ENCODE data around the gene RHEX. TPM values are rescaled to one million over a fixed set of nuclear protein-coding genes. Genes with fewer than 3 reads are reported as not detected.

RHEX gene
- total RNA-seq, 1 experiment from 2014 or later, result not detected

DNA sequence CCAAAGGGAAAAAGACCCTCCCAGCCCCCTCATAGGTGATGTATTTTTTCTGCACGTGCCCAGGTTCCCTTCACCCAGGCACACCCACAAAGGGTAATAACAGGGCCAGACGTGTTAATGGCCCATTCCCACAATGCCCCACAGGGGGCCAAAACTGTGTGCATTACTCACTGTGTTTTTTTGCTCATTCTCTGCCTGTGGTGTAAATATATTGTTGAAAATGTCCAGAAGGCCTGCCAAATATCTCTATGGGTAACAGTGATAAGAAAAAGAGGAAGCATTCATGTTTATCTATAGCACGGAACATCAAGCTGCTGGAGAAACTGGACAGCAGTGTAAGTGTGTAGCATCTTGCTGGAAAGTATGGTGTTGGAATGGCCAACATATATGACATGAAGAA, 21.9 kb downstream of the RHEX start (continued):
- TF ChIP-seq, protein P1, sequence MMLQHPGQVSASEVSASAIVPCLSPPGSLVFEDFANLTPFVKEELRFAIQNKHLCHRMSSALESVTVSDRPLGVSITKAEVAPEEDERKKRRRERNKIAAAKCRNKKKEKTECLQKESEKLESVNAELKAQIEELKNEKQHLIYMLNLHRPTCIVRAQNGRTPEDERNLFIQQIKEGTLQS (CRISPR knock-in tag; conservative IDR thresholded peaks at IDR 0.05), result no peak

DNA sequence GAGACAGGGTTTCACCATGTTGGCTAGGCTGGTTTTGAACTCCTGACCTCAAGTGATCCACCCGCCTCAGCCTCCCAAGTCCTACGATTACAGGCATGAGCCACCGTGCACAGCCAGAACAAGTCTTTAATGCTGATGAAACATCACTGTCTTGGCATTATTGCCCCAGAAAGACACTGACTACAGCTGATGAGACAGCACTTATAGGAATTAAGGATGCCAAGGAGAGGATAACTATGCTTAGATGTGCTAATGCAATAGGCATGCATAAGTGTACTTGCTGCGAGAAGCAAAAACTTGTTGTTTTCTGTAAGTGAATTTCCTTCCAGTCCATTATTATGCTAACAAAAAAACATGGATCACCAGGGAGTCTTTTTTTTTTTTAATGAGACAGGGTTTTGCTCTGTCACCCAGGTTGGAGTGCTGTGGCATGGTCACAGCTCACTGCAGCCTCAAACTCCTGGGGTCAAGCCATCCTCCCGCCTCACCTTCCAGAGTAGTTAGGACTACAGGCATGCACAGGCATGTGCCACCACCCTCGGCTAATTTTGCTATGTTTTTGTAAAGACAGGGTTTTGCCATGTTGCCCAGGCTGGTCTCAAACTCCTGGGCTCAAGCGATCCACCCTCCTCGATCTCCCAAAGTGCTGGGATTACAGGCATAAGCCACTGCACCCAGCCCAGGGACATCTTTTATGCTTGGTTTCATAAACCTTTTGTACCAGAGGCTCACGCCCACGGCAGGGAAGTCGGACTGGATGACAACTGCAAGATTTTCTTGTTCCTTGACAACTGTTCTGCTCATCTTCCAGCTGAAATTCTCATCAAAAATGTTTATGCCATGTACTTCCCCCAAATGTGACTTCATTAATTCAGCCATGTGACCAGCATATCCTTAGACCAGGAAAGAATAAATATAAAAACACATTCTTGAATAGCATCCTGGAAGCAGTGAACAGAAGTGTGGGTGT, 23.1 kb downstream of the RHEX start:
- peak; percentile 44 for ATAC-seq
- TF ChIP-seq, protein P2, sequence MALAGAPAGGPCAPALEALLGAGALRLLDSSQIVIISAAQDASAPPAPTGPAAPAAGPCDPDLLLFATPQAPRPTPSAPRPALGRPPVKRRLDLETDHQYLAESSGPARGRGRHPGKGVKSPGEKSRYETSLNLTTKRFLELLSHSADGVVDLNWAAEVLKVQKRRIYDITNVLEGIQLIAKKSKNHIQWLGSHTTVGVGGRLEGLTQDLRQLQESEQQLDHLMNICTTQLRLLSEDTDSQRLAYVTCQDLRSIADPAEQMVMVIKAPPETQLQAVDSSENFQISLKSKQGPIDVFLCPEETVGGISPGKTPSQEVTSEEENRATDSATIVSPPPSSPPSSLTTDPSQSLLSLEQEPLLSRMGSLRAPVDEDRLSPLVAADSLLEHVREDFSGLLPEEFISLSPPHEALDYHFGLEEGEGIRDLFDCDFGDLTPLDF (CRISPR knock-in tag; IDR thresholded peaks at IDR 0.05), result no peak
- TF ChIP-seq IRF2 (CRISPR knock-in tag; IDR thresholded peaks at IDR 0.05; ENCODE audit: borderline replicate concordance, low read depth) (no peak), ZNF263 (CRISPR knock-in tag; IDR thresholded peaks at IDR 0.05; ENCODE audit: low read depth) (no peak), NFE2L1 (CRISPR knock-in tag; IDR thresholded peaks at IDR 0.05) (no peak), NR3C1 (CRISPR knock-in tag; conservative IDR thresholded peaks at IDR 0.05; ENCODE audit: low read depth) (no peak), TEAD1 (CRISPR knock-in tag; IDR thresholded peaks at IDR 0.05) (no peak), ZNF671 (CRISPR knock-in tag; IDR thresholded peaks at IDR 0.05) (no peak)
- TF ChIP-seq, protein P3, sequence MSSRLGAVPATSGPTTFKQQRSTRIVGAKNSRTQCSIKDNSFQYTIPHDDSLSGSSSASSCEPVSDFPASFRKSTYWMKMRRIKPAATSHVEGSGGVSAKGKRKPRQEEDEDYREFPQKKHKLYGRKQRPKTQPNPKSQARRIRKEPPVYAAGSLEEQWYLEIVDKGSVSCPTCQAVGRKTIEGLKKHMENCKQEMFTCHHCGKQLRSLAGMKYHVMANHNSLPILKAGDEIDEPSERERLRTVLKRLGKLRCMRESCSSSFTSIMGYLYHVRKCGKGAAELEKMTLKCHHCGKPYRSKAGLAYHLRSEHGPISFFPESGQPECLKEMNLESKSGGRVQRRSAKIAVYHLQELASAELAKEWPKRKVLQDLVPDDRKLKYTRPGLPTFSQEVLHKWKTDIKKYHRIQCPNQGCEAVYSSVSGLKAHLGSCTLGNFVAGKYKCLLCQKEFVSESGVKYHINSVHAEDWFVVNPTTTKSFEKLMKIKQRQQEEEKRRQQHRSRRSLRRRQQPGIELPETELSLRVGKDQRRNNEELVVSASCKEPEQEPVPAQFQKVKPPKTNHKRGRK (CRISPR knock-in tag; IDR thresholded peaks at IDR 0.05; ENCODE audit: borderline replicate concordance), result no peak
- TF ChIP-seq, protein P4, sequence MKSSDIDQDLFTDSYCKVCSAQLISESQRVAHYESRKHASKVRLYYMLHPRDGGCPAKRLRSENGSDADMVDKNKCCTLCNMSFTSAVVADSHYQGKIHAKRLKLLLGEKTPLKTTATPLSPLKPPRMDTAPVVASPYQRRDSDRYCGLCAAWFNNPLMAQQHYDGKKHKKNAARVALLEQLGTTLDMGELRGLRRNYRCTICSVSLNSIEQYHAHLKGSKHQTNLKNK (CRISPR knock-in tag; IDR thresholded peaks at IDR 0.05), result no peak

DNA sequence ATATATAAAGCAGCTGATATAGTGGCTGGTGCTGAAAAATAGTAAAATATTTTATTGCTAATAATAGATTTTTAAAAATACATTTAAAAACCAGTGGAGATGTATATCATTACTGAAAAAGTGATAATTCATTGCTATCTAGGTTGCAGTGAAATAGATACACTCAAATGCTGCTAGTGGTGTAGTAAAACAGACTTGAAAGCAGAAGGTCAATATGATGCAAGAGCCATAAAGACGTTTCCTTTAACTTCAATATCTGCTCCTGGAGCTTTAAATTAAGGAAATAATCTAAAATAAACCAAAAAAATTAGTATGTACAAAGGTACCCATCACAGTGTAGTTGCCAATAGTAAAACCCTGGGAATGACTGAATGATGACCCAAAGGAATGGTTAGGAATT, 26.2 kb downstream of the RHEX start:
- no peak for ATAC-seq
- no peaks in the 10 kb centered on the region for H3K36me3 Mint-ChIP-seq
- no peaks in the 10 kb centered on the region; the same call in 1 of the 2 replicates for H3K27me3 Mint-ChIP-seq (ENCODE audit: low read depth)
- CTCF ChIA-PET, result no interaction called here
- TF ChIP-seq NR3C1 (CRISPR knock-in tag; conservative IDR thresholded peaks at IDR 0.05; ENCODE audit: low read depth), result no peak
- TF ChIP-seq FOXJ3 (CRISPR knock-in tag; IDR thresholded peaks at IDR 0.05; ENCODE audit: borderline replicate concordance), result no peak
- no peak for TF ChIP-seq CREB1 (CRISPR knock-in tag; IDR thresholded peaks at IDR 0.05)
- TF ChIP-seq ZNF317 (CRISPR knock-in tag; IDR thresholded peaks at IDR 0.05; ENCODE audit: borderline replicate concordance, low read depth), result no peak
- H3K27ac Mint-ChIP-seq, result no peak overlapping the region
- DNase-seq (ENCODE audit: low spot score), result no peak
- H3K4me3 Mint-ChIP-seq, result no peak overlapping the region
- no peaks in the 10 kb centered on the region for H3K9me3 Mint-ChIP-seq
- peaks cover 32% of the 10 kb centered on the region for H3K4me1 Mint-ChIP-seq
- POLR2A ChIA-PET, result no interaction called here

More for the DNA sequence above, 23.1 kb downstream of the RHEX start:
- no peaks in the 10 kb centered on the region for H3K36me3 Mint-ChIP-seq
- no peaks in the 10 kb centered on the region for H3K9me3 Mint-ChIP-seq
- ChIA-PET POLR2A (no interaction called here), CTCF (interaction anchor here (0.9 to 1.5 kb wide), 4 partner anchors 32 to 99 kb away, joined by 3 to 5 read pairs (median 4); no protein-coding TSS in a partner anchor)
- no peak for DNase-seq (ENCODE audit: low spot score)
- H3K4me3 Mint-ChIP-seq, result no peak overlapping the region
- H3K27ac Mint-ChIP-seq, result peak overlapping the region; percentile 51
- peaks cover 32% of the 10 kb centered on the region for H3K4me1 Mint-ChIP-seq
- no peaks in the 10 kb centered on the region; the same call in 1 of the 2 replicates for H3K27me3 Mint-ChIP-seq (ENCODE audit: low read depth)

DNA sequence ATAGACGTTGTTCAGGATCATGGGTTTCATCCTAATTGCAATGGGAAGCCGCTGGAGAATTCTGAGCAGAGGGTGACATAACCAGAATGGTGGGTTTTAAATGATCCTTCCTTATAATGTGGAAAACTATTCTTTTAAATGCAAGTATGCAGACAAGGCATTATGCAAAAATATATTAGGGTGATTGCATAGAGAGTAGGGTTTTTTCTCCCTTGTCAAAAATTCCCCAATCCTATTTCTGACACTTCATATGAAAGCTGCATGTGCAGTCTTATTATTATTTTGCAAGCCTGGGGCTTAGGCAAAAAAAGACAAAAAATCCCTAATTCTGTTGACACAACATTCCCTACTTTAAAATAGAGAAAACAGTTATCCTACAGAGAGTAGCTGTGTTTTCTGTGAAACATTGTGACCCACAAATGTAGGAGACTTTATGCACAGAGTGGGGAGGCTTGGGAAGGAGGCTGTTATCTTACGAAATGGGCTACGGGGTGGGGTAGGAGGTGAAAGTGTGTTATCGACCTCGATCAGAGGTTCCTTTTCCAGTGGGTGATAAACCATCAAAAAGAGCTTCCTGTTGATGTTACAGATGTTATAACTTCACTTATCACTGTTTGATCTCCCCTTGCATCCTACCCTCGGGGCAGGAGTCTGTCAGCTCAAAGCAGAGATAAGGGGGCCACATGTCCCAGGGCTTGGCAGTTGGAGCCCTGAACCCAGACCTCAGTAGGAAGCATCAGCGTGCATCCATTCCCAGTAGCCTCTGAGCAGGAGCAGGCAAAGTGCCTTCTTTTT, 27.2 kb downstream of the RHEX start:
- Mint-ChIP-seq H3K9me3 (no peaks in the 10 kb centered on the region), H3K4me3 (no peak overlapping the region), H3K27ac (peak overlapping the region; percentile 8; the same call in 1 of the 2 replicates), H3K36me3 (no peaks in the 10 kb centered on the region), H3K27me3 (ENCODE audit: low read depth) (no peaks in the 10 kb centered on the region; the same call in 1 of the 2 replicates), H3K4me1 (peaks cover 27% of the 10 kb centered on the region)
- no peak for DNase-seq (ENCODE audit: low spot score)
- CTCF ChIA-PET, result interaction anchor here (0.6 to 0.8 kb wide), 2 partner anchors 103 to 221 kb away, joined by 3 read pairs; no protein-coding TSS in a partner anchor
- POLR2A ChIA-PET, result interaction anchor here (0.6 kb wide), 1 partner anchor 130 kb away, joined by 4 read pairs; no protein-coding TSS in a partner anchor
- no peak for ATAC-seq
- TF ChIP-seq, protein P5, sequence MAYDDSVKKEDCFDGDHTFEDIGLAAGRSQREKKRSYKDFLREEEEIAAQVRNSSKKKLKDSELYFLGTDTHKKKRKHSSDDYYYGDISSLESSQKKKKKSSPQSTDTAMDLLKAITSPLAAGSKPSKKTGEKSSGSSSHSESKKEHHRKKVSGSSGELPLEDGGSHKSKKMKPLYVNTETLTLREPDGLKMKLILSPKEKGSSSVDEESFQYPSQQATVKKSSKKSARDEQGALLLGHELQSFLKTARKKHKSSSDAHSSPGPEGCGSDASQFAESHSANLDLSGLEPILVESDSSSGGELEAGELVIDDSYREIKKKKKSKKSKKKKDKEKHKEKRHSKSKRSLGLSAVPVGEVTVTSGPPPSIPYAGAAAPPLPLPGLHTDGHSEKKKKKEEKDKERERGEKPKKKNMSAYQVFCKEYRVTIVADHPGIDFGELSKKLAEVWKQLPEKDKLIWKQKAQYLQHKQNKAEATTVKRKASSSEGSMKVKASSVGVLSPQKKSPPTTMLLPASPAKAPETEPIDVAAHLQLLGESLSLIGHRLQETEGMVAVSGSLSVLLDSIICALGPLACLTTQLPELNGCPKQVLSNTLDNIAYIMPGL (CRISPR knock-in tag; IDR thresholded peaks at IDR 0.05), result no peak
- TF ChIP-seq HMGA2 (CRISPR knock-in tag; IDR thresholded peaks at IDR 0.05), result no peak
- TF ChIP-seq, protein P6, sequence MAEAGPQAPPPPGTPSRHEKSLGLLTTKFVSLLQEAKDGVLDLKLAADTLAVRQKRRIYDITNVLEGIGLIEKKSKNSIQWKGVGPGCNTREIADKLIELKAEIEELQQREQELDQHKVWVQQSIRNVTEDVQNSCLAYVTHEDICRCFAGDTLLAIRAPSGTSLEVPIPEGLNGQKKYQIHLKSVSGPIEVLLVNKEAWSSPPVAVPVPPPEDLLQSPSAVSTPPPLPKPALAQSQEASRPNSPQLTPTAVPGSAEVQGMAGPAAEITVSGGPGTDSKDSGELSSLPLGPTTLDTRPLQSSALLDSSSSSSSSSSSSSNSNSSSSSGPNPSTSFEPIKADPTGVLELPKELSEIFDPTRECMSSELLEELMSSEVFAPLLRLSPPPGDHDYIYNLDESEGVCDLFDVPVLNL (CRISPR knock-in tag; IDR thresholded peaks at IDR 0.05; ENCODE audit: borderline replicate concordance, low read depth), result no peak
- TF ChIP-seq, protein P1 (CRISPR knock-in tag; conservative IDR thresholded peaks at IDR 0.05), result no peak
- no peak for TF ChIP-seq ATF1 (CRISPR knock-in tag; IDR thresholded peaks at IDR 0.05)
- TF ChIP-seq GTF2I (CRISPR knock-in tag; conservative IDR thresholded peaks at IDR 0.05), result no peak
- TF ChIP-seq SP1 (CRISPR knock-in tag; conservative IDR thresholded peaks at IDR 0.05), result no peak

Data from WTC11 (cell line).